ENCODE data around the gene ATP6V1C2. TPM values are rescaled to one million over a fixed set of nuclear protein-coding genes. Genes with fewer than 3 reads are reported as not detected.

Gene ATP6V1C2
- total RNA-seq, 1 donor, result not detected

GRCh38 chr2:10772201-10772867 is 50.9 kb downstream of the ATP6V1C2 start:
- no peak for TF ChIP-seq CTCF (IDR thresholded peaks at IDR 0.05; ENCODE audit: insufficient read depth, low read length)
- no peak overlapping the region for H3K4me3 ChIP-seq (ENCODE audit: low read depth, low read length)
- no peak for DNase-seq (ENCODE audit: low read depth)

GRCh38 chr2:10772868-10773215 is 51.4 kb downstream of the ATP6V1C2 start:
- no peak for DNase-seq (ENCODE audit: low read depth)
- TF ChIP-seq CTCF (IDR thresholded peaks at IDR 0.05; ENCODE audit: insufficient read depth, low read length), result no peak

DNA sequence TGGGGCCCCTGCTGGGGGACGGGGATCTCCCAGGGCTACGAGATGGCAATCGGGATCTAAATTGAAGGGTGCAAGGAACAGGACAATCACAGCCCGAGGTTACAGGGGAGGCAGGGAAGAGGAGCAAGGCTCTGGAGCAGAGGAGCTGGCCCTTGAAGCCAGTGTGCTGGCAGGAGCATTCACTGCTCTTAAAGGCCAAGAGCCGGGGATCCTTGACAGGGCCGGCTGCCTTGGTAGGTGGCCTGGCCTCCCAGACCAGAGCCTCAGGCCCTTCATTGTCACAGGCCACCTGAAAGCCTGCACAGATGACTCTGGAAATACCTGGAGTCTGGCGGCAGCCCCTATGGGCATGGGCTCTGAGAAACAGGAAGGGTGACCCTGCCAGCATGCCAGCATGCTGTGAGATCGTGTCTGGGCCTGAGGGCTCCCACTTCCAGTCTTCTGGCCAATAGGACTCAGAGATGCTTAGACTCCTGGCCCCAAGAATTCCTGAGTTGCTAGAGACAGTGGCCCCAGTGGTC is 52.5 kb downstream of the ATP6V1C2 start:
- no peak overlapping the region for H3K4me3 ChIP-seq (ENCODE audit: low read depth, low read length)
- DNase-seq (ENCODE audit: low read depth), result no peak
- TF ChIP-seq CTCF (IDR thresholded peaks at IDR 0.05; ENCODE audit: insufficient read depth, low read length), result no peak

More at GRCh38 chr2:10772868-10773215, 51.4 kb downstream of the ATP6V1C2 start:
- no peak overlapping the region for H3K4me3 ChIP-seq (ENCODE audit: low read depth, low read length)

- DNase-seq (ENCODE audit: low read depth), result no peak
- no peak for TF ChIP-seq CTCF (IDR thresholded peaks at IDR 0.05; ENCODE audit: insufficient read depth, low read length)
- H3K4me3 ChIP-seq (ENCODE audit: low read depth, low read length), result no peak overlapping the region
These were observed 53.0 kb downstream of the ATP6V1C2 start for GRCh38 chr2:10774394-10774793.

GRCh38 chr2:10775021-10775780 is 53.8 kb downstream of the ATP6V1C2 start:
- DNase-seq (ENCODE audit: low read depth), result no peak
- no peak for TF ChIP-seq CTCF (IDR thresholded peaks at IDR 0.05; ENCODE audit: insufficient read depth, low read length)
- H3K4me3 ChIP-seq (ENCODE audit: low read depth, low read length), result no peak overlapping the region

- H3K4me3 ChIP-seq (ENCODE audit: low read depth, low read length), result no peak overlapping the region
- TF ChIP-seq CTCF (IDR thresholded peaks at IDR 0.05; ENCODE audit: insufficient read depth, low read length), result no peak
- no peak for DNase-seq (ENCODE audit: low read depth)
These were observed 54.4 kb downstream of the ATP6V1C2 start for GRCh38 chr2:10775831-10776230.

Measured in fibroblast of the aortic adventitia (primary cell).